ENCODE data around the gene RPS6KA5.

- no peak for TF ChIP-seq CTCF (IDR thresholded peaks at IDR 0.05 in 4 of 5, conservative IDR thresholded peaks at IDR 0.05 in 1 of 5)
- TF ChIP-seq POLR2A (IDR thresholded peaks at IDR 0.05): no peak
Measured at GRCh38 chr14:90886297-90886815, 174.1 kb downstream of the RPS6KA5 start.

Measured in gastrocnemius medialis (tissue), 4 donors.